CMK (cell line): Measurements from ENCODE around the gene MAEA.

Experiments
- DNase-seq: peaks from one replicate; pipeline ENCODE4 v3.0.0-alpha.2; 2010; ENCODE audit warnings: low read depth

Gene MAEA

GRCh38 chr4:1380368-1381151 lies 90.9 kb downstream of the MAEA start:
- DNase-seq = no peak

DNA sequence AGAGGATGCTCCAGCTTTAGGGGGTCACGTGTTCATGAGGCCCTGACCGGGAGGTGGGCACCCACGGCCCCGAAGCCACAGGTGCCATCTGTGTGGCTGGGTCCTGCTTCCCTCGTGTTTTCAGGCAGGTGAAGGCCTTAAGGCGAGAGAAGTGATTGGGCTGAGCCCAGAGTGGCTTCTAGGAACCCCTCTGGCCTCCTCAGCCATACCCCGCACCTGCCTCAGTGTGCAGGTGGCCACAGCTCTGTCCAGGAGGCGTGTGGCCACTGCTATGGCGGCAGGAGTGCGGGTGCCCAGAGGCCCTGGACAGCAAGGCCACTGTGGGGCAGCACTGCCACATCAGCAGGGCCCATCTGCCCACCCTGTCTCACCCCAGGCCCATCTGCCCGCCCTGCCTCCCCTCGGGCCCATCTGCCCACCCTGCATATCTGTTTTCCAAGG lies 91.5 kb downstream of the MAEA start:
- DNase-seq = no peak

- DNase-seq = no peak
These were observed 92.4 kb downstream of the MAEA start for GRCh38 chr4:1381944-1382541.

- DNase-seq = no peak
These were observed 93.4 kb downstream of the MAEA start for GRCh38 chr4:1382776-1383727.

GRCh38 chr4:1383728-1384591 lies 94.3 kb downstream of the MAEA start:
- DNase-seq = no peak

DNA sequence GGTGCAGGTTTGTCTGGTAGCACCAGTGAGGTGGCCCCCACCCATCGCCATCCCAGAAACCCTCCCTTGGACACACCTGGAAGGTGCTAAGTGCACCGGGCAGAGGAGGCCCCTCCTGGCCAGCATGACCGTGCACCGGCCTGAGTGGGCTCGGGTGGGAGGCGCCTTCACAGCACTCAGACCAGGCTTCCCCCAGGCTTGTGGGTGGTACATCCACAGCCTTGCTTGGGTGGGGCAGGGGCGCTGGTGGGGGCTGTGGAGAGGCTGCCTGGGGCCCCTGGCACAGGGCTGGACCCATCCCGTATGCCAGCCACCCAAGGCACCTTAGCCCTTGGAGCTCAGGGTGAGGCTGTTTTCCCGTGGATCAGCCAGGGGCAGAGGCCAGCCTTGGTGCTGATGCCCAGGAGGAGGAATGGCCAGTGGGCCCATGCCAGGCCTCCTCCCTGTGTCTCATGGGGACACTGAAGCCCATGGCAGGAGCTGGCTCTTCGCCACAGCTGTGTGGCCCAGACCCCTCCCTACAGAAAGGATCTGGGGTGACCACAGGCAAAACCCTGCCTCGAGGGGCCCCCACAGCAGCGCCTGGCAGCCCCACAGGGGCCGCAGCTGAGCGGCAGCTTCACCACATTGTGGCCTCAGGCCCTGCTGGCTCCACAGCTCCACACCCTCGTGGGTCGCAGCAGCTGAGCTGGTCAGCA lies 95.1 kb downstream of the MAEA start:
- DNase-seq = no peak

GRCh38 chr4:1385373-1386340 lies 96.0 kb downstream of the MAEA start:
- no peak for DNase-seq
